ENCODE results near the gene KDM3A. TPM values are rescaled to one million over a fixed set of nuclear protein-coding genes. Genes with fewer than 3 reads are reported as not detected.

The KDM3A gene
- total RNA-seq, 1 experiment from 2014 or later, result 27.9 TPM

- Histone ChIP-seq H3K4me3 (no peak overlapping the region), H3K36me3 (peaks cover 62% of the 10 kb centered on the region), H3K27me3 (no peaks in the 10 kb centered on the region), H3K9me3 (no peaks in the 10 kb centered on the region)
- DNase-seq, result no peak
These were observed 13.1 kb downstream of the KDM3A start for GRCh38 chr2:86454238-86454637.

- H3K36me3 ChIP-seq, result peaks cover 60% of the 10 kb centered on the region
- DNase-seq, result no peak
- no peak overlapping the region for H3K4me3 ChIP-seq
- no peaks in the 10 kb centered on the region for H3K9me3 ChIP-seq
- H3K27me3 ChIP-seq, result no peaks in the 10 kb centered on the region
These were observed 14.0 kb downstream of the KDM3A start for GRCh38 chr2:86455181-86455580.

- no peak for DNase-seq
- Histone ChIP-seq H3K4me3 (no peak overlapping the region), H3K36me3 (peaks cover 79% of the 10 kb centered on the region), H3K9me3 (no peaks in the 10 kb centered on the region), H3K27me3 (no peaks in the 10 kb centered on the region)
These were observed 20.0 kb downstream of the KDM3A start for GRCh38 chr2:86461042-86461743.

GRCh38 chr2:86464652-86465051, 23.5 kb downstream of the KDM3A start:
- Histone ChIP-seq H3K36me3 (peaks cover 89% of the 10 kb centered on the region), H3K27me3 (no peaks in the 10 kb centered on the region), H3K4me3 (no peak overlapping the region), H3K9me3 (no peaks in the 10 kb centered on the region)
- DNase-seq, result no peak

- Histone ChIP-seq H3K9me3 (no peaks in the 10 kb centered on the region), H3K36me3 (peaks cover 89% of the 10 kb centered on the region), H3K27me3 (no peaks in the 10 kb centered on the region), H3K4me3 (no peak overlapping the region)
- no peak for DNase-seq
These were observed 25.1 kb downstream of the KDM3A start for GRCh38 chr2:86466306-86466705.

- H3K36me3 ChIP-seq, result peaks cover 81% of the 10 kb centered on the region
- H3K4me3 ChIP-seq, result no peak overlapping the region
- DNase-seq, result no peak
- H3K9me3 ChIP-seq, result no peaks in the 10 kb centered on the region
- no peaks in the 10 kb centered on the region for H3K27me3 ChIP-seq
These were observed 27.2 kb downstream of the KDM3A start for GRCh38 chr2:86468162-86469033.

GRCh38 chr2:86470890-86471289, 29.7 kb downstream of the KDM3A start:
- H3K9me3 ChIP-seq, result no peaks in the 10 kb centered on the region
- H3K4me3 ChIP-seq, result no peak overlapping the region
- H3K36me3 ChIP-seq, result peaks cover 80% of the 10 kb centered on the region
- no peaks in the 10 kb centered on the region for H3K27me3 ChIP-seq
- DNase-seq, result no peak

GRCh38 chr2:86471637-86472036, 30.5 kb downstream of the KDM3A start:
- Histone ChIP-seq H3K36me3 (peaks cover 77% of the 10 kb centered on the region), H3K9me3 (no peaks in the 10 kb centered on the region), H3K27me3 (no peaks in the 10 kb centered on the region), H3K4me3 (no peak overlapping the region)
- no peak for DNase-seq

GRCh38 chr2:86476092-86476491, 34.9 kb downstream of the KDM3A start:
- Histone ChIP-seq H3K9me3 (no peaks in the 10 kb centered on the region), H3K4me3 (no peak overlapping the region), H3K36me3 (peaks cover 74% of the 10 kb centered on the region), H3K27me3 (no peaks in the 10 kb centered on the region)
- no peak for DNase-seq

- Histone ChIP-seq H3K4me3 (no peak overlapping the region), H3K27me3 (no peaks in the 10 kb centered on the region), H3K9me3 (no peaks in the 10 kb centered on the region), H3K36me3 (peaks cover 74% of the 10 kb centered on the region)
- DNase-seq, result no peak
These were observed 35.7 kb downstream of the KDM3A start for GRCh38 chr2:86476918-86477317.

- H3K27me3 ChIP-seq, result no peaks in the 10 kb centered on the region
- no peak overlapping the region for H3K4me3 ChIP-seq
- no peak for DNase-seq
- no peaks in the 10 kb centered on the region for H3K9me3 ChIP-seq
- peaks cover 75% of the 10 kb centered on the region for H3K36me3 ChIP-seq
These were observed 36.2 kb downstream of the KDM3A start for GRCh38 chr2:86477349-86477748.

- Histone ChIP-seq H3K4me3 (no peak overlapping the region), H3K9me3 (no peaks in the 10 kb centered on the region), H3K36me3 (peaks cover 83% of the 10 kb centered on the region), H3K27me3 (no peaks in the 10 kb centered on the region)
- DNase-seq, result no peak
These were observed 38.9 kb downstream of the KDM3A start for GRCh38 chr2:86480105-86480504.

GRCh38 chr2:86482034-86482433, 40.9 kb downstream of the KDM3A start:
- Histone ChIP-seq H3K27me3 (no peaks in the 10 kb centered on the region), H3K9me3 (no peaks in the 10 kb centered on the region), H3K36me3 (peaks cover 90% of the 10 kb centered on the region), H3K4me3 (no peak overlapping the region)
- DNase-seq, result no peak

GRCh38 chr2:86484385-86484784, 43.2 kb downstream of the KDM3A start:
- DNase-seq, result no peak

GRCh38 chr2:86485103-86485502, 43.9 kb downstream of the KDM3A start:
- no peak overlapping the region for H3K4me3 ChIP-seq
- no peak for DNase-seq
- no peaks in the 10 kb centered on the region for H3K27me3 ChIP-seq
- peaks cover 89% of the 10 kb centered on the region for H3K36me3 ChIP-seq
- no peaks in the 10 kb centered on the region for H3K9me3 ChIP-seq

More at GRCh38 chr2:86484385-86484784, 43.2 kb downstream of the KDM3A start:
- peaks cover 91% of the 10 kb centered on the region for H3K36me3 ChIP-seq
- H3K4me3 ChIP-seq, result no peak overlapping the region
- H3K27me3 ChIP-seq, result no peaks in the 10 kb centered on the region
- no peaks in the 10 kb centered on the region for H3K9me3 ChIP-seq

GRCh38 chr2:86485802-86486201, 44.6 kb downstream of the KDM3A start:
- no peak for DNase-seq
- H3K27me3 ChIP-seq, result no peaks in the 10 kb centered on the region
- no peaks in the 10 kb centered on the region for H3K9me3 ChIP-seq
- H3K36me3 ChIP-seq, result peaks cover 89% of the 10 kb centered on the region
- no peak overlapping the region for H3K4me3 ChIP-seq

GRCh38 chr2:86487062-86487461, 45.9 kb downstream of the KDM3A start:
- Histone ChIP-seq H3K27me3 (no peaks in the 10 kb centered on the region), H3K4me3 (no peak overlapping the region), H3K36me3 (peaks cover 94% of the 10 kb centered on the region), H3K9me3 (no peaks in the 10 kb centered on the region)
- no peak for DNase-seq
